ENCODE measurements around the gene KSR1. TPM values are rescaled to one million over a fixed set of nuclear protein-coding genes. Genes with fewer than 3 reads are reported as not detected.

KSR1 gene
- total and polyA plus RNA-seq, 2 of the 4 experiments (the other 2 are of a cell fraction) = 12.5 to 21.9 TPM

DNA sequence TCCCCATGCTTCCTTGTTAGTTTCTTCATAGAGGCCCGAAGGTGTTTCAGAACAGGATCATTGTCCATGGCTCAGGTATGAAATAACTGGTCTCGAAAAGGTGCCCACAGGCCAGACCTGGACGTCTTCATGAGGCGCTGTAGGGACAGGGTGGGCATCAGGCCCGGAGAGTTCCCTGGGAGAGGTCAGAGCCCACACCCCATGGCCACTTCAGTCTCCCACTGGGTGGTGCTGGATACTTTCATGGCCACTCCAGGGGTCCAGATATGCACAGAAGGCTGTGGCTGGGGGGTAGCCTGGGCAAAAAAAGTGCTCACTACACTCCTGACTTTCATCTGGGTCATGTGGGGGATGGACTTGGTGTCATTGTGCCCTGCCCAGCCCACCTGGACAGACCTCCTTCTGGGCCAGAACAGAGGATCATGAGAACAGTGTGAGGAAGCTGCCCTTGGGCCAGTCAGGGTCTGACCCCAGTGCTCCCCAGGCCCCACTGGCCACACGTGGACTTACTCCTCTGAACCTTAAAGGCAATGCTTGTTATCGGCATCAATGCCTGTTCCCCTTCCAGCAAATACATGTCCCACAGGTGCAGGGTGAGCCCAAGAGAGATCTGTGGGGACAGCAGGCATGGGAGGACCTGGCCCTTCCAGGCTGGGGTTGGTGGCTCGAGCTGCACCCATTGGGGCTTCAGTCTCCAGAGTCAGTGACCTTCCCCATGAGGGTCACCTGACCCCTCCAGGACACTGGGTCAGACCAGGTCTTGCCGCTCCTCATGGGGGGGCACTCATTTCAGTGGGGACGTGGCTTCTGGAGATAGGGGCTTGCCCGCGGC is 211.6 kb downstream of the KSR1 start:
- Histone ChIP-seq H3K14ac (replicated peaks; ENCODE audit: low read depth, low read length) (no peak overlapping the region), H3K56ac (ENCODE audit: extremely low read depth, insufficient read depth, low read length) (no peak overlapping the region), H3K79me1 (ENCODE audit: low read depth in 1 of 2, low read length in 2 of 2) (no peaks in the 10 kb centered on the region), H2BK15ac (ENCODE audit: low read depth, low read length) (no peak overlapping the region), H2AK5ac (ENCODE audit: low read depth, low read length) (no peak overlapping the region), H3K27ac (ENCODE audit: insufficient read depth, low read length) (no peak overlapping the region), H4K20me1 (ENCODE audit: insufficient read depth, low read length) (no peaks in the 10 kb centered on the region), H4K5ac (ENCODE audit: low read depth, low read length) (no peak overlapping the region), H3K18ac (ENCODE audit: low read depth, low read length) (no peak overlapping the region), H2BK120ac (ENCODE audit: low read depth, low read length) (no peak overlapping the region), H2AK9ac (replicated peaks; ENCODE audit: low read depth, low read length, poor library complexity) (no peak overlapping the region), H3K9ac (ENCODE audit: low read depth, low read length) (no peak overlapping the region), H2BK5ac (ENCODE audit: low read depth, low read length, poor library complexity, severe bottlenecking) (no peak overlapping the region), H3K36me3 (ENCODE audit: control insufficient read depth, insufficient read depth, low read length) (no peaks in the 10 kb centered on the region), H3K9me3 (ENCODE audit: control insufficient read depth, insufficient read depth, low read length) (no peaks in the 10 kb centered on the region), H4K8ac (ENCODE audit: low read depth in 2 of 2, low read length in 2 of 2) (no peak overlapping the region), H3K4me3 (ENCODE audit: insufficient read depth, low read depth, low read length) (no peak overlapping the region), H3K4me2 (ENCODE audit: low read depth, low read length) (no peak overlapping the region), H2BK20ac (ENCODE audit: low read depth, low read length) (no peak overlapping the region), H3K27me3 (ENCODE audit: control insufficient read depth, insufficient read depth, low read length) (peaks cover 10% of the 10 kb centered on the region), H3K9me1 (ENCODE audit: insufficient read depth, low read length) (no peaks in the 10 kb centered on the region), H3K23ac (ENCODE audit: low read depth, low read length) (no peak overlapping the region), H3K4ac (ENCODE audit: low read depth, low read length) (no peak overlapping the region), H4K91ac (ENCODE audit: insufficient read depth, low read depth, low read length) (no peak overlapping the region), H3K4me1 (ENCODE audit: control insufficient read depth, insufficient read depth, low read length) (no peaks in the 10 kb centered on the region), H2AFZ (replicated peaks; ENCODE audit: low read length, poor library complexity) (no peak overlapping the region)
- no TSS peak for BruUV-seq (replicated peaks)
- 36% methylated on average over 3 of the region's 12 CpGs; no CpG with 5 or more reads in 1 of the 2 experiments for WGBS, 2 experiments (ENCODE audit: extremely low coverage in 2 of 2, insufficient read length in 1 of 2)
- CTCF ChIA-PET = interaction anchor here (0.5 kb wide), 1 partner anchor 10 kb away, joined by 3 read pairs; no protein-coding TSS in a partner anchor
- DNase-seq (no peak), ATAC-seq (ENCODE audit: low read depth) (no peak)
- TF ChIP-seq MAFK (IDR thresholded peaks at IDR 0.05; ENCODE audit: low read depth, low read length) = no peak
- no peak for TF ChIP-seq RFX5 (IDR thresholded peaks at IDR 0.05; ENCODE audit: low read depth, low read length)
- no peak for TF ChIP-seq SMC3 (IDR thresholded peaks at IDR 0.05; ENCODE audit: low read depth, low read length)
- TF ChIP-seq RCOR1 (IDR thresholded peaks at IDR 0.05; ENCODE audit: insufficient replicate concordance, low read length) = no peak
- no peak for TF ChIP-seq MXI1 (IDR thresholded peaks at IDR 0.05; ENCODE audit: borderline replicate concordance, low read depth, low read length)
- TF ChIP-seq CEBPB (IDR thresholded peaks at IDR 0.05; ENCODE audit: low read depth, low read length) = no peak
- dilution Hi-C loops (cut with HindIII; ENCODE audit: low sequenced_read_pairs, unreplicated experiment) = no loop called here
- in situ Hi-C loops (cut with MboI; ENCODE audit: low sequenced_read_pairs) = no loop called here
- POLR2A ChIA-PET (ENCODE audit: unreplicated experiment) = no interaction called here
- intact Hi-C loops (cut with micrococcal nuclease) = no loop called here
